Osteocyte (in vitro differentiated cells): ENCODE results near the gene LRRN1. TPM values are rescaled to one million over a fixed set of nuclear protein-coding genes. Genes with fewer than 3 reads are reported as not detected.

Experiments
- DNase-seq: peaks from one replicate; pipeline ENCODE4 v3.0.0; 2021; ENCODE audit warnings: mixed read lengths; ENCODE audit not compliant: unreplicated experiment; ENCODE audit errors: extremely low spot score
- H3K27ac Mint-ChIP-seq: one replicate; pipeline ENCODE4 v1.8.0; 2021; ENCODE audit warnings: mild to moderate bottlenecking, mixed read lengths; ENCODE audit not compliant: unreplicated experiment
- H3K27me3 Mint-ChIP-seq: one replicate; pipeline ENCODE4 v1.8.0; 2021; ENCODE audit warnings: mixed read lengths; ENCODE audit not compliant: unreplicated experiment
- H3K36me3 Mint-ChIP-seq: one replicate; pipeline ENCODE4 v1.8.0; 2021; ENCODE audit warnings: mixed read lengths; ENCODE audit not compliant: unreplicated experiment
- H3K4me1 Mint-ChIP-seq: one replicate; pipeline ENCODE4 v1.8.0; 2021; ENCODE audit warnings: mixed read lengths; ENCODE audit not compliant: unreplicated experiment
- H3K4me3 Mint-ChIP-seq: one replicate; pipeline ENCODE4 v1.8.0; 2021; ENCODE audit warnings: mild to moderate bottlenecking, moderate library complexity, mixed read lengths; ENCODE audit not compliant: unreplicated experiment
- H3K9me3 Mint-ChIP-seq: one replicate; pipeline ENCODE4 v1.8.0; 2021; ENCODE audit warnings: mixed read lengths; ENCODE audit not compliant: unreplicated experiment
- CTCF ChIP-seq: fragments of 200-600 bp; sonication (generic); IDR thresholded peaks from 2 replicates; pipeline ENCODE4 v1.5.0; 2021; ENCODE audit warnings: antibody characterized with exemption, mild to moderate bottlenecking, moderate library complexity
- total RNA-seq: library from RNA; stranded (reverse); gene quantifications from 2 replicates; pipeline ENCODE4 v1.2.1, GENCODE V29; 2021

LRRN1 gene
- total RNA-seq, 1 donor from 2014 or later = 0.99 TPM

DNA sequence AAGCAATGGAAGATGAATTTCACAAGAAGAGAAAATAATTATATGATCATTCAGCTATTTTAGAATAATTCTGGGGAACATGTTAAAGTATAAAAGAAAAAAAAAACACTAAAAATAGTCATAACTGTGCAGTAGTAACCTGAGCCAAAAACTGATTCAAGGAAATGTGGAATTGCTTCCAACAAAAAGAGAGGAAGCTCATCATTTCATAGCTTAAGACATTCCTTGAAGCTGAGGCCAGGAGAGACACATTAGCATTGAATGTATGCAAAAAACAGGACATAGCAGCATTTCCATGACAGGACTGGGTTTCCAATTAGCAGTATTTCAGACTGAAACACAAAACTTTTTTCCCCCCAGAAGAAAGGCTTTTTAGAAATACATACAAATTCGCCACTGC is 27.7 kb upstream of the LRRN1 start:
- no peak for DNase-seq

DNA sequence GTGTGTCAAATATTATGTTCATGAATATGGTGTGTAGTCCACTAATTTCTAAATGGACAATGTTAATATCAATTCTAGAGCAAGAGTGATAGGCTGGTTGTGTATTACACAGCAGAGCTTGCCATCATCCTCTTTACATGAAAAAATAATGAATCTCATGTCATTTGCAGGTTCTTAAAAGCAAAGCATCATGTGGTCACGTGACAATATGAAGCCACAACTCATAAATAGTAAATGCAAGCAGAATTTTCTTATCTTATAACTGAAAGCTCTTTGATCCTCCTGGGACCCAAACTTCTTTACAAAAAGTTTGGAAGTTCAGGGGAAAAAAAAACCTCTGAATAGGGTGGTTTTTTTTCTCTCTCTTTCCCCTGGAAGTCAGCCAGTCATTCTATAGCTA is 26.9 kb upstream of the LRRN1 start:
- no peaks in the 10 kb centered on the region for H3K4me1 Mint-ChIP-seq
- DNase-seq = no peak
- H3K36me3 Mint-ChIP-seq = no peaks in the 10 kb centered on the region
- H3K4me3 Mint-ChIP-seq = no peak overlapping the region
- no peak overlapping the region for H3K27ac Mint-ChIP-seq
- H3K27me3 Mint-ChIP-seq = no peaks in the 10 kb centered on the region
- peaks cover 27% of the 10 kb centered on the region for H3K9me3 Mint-ChIP-seq
- no peak for TF ChIP-seq CTCF

More for the DNA sequence above, 27.7 kb upstream of the LRRN1 start:
- Mint-ChIP-seq H3K36me3 (no peaks in the 10 kb centered on the region), H3K27ac (no peak overlapping the region), H3K4me1 (no peaks in the 10 kb centered on the region), H3K9me3 (peaks cover 25% of the 10 kb centered on the region), H3K27me3 (no peaks in the 10 kb centered on the region), H3K4me3 (no peak overlapping the region)
- no peak for TF ChIP-seq CTCF

DNA sequence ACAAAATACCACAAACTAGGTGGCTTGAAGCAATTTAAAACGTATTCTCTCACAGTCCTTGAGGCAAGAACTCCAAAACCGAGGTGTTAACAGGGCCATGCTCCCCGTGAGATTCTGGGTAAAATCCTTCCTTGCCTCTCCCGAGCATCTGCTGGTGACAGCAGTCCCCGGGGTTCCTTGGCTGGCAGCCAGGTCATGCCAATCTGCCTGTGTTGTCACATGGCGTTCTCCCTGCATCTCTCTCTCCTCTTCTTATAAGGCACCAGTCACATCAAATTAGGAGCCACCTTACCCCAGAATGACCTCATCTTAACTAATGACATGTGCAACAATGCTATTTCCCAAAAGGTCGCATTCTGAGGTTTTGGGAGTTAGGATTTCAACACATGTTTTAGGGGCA is 26.3 kb upstream of the LRRN1 start:
- no peaks in the 10 kb centered on the region for H3K36me3 Mint-ChIP-seq
- no peak overlapping the region for H3K4me3 Mint-ChIP-seq
- H3K9me3 Mint-ChIP-seq = peaks cover 23% of the 10 kb centered on the region
- DNase-seq = peak; percentile 84
- H3K4me1 Mint-ChIP-seq = no peaks in the 10 kb centered on the region
- no peaks in the 10 kb centered on the region for H3K27me3 Mint-ChIP-seq
- no peak for TF ChIP-seq CTCF
- H3K27ac Mint-ChIP-seq = no peak overlapping the region

DNA sequence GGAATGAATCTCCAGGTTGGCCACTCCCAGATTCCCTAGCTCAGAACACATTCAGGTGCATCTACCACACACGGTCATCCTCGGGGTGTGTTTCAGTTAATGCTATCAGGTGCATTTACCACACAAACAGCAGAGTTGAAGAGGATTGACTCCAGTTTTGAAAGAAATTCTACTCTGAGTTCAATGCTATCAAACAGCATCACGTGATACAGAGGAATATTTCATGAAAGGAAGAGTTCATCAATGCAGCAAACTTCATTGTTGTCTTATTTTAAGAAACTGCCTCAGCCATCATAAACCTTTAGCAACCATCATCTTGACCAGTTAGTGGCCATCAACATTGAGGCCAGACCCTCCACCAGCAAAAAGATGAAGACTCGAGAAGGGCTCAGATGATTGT is 22.6 kb upstream of the LRRN1 start:
- Mint-ChIP-seq H3K27ac (no peak overlapping the region), H3K36me3 (no peaks in the 10 kb centered on the region), H3K4me3 (no peak overlapping the region), H3K4me1 (no peaks in the 10 kb centered on the region), H3K9me3 (peaks cover 22% of the 10 kb centered on the region), H3K27me3 (no peaks in the 10 kb centered on the region)
- TF ChIP-seq CTCF = no peak
- no peak for DNase-seq

- H3K4me1 Mint-ChIP-seq = no peaks in the 10 kb centered on the region
- no peak for DNase-seq
- H3K36me3 Mint-ChIP-seq = no peaks in the 10 kb centered on the region
- no peak overlapping the region for H3K27ac Mint-ChIP-seq
- H3K4me3 Mint-ChIP-seq = no peak overlapping the region
- H3K27me3 Mint-ChIP-seq = no peaks in the 10 kb centered on the region
- H3K9me3 Mint-ChIP-seq = peaks cover 22% of the 10 kb centered on the region
- TF ChIP-seq CTCF = no peak
These were observed 21.0 kb upstream of the LRRN1 start for GRCh38 chr3:3778216-3778615.
